H9 (cell line): ENCODE measurements around the gene TFF1. TPM values are rescaled to one million over a fixed set of nuclear protein-coding genes. Genes with fewer than 3 reads are reported as not detected.

Experiments used
- DNase-seq: peaks from one replicate; pipeline ENCODE4 v3.0.0-alpha.2; 2017
- H2AFZ ChIP-seq: one replicate; pipeline ENCODE4 v1.6.1; 2013; ENCODE audit warnings: mild to moderate bottlenecking, low read length, control low read depth, moderate library complexity
- H2AK5ac ChIP-seq: 2 replicates; pipeline ENCODE4 v1.6.1; 2013; ENCODE audit warnings: low read length, control low read depth, mixed read lengths; ENCODE audit not compliant: insufficient read length
- H2BK120ac ChIP-seq: one replicate; pipeline ENCODE4 v1.6.1; 2013; ENCODE audit warnings: low read depth, mild to moderate bottlenecking, low read length, control low read depth, inconsistent platforms; ENCODE audit not compliant: poor library complexity, severe bottlenecking
- H2BK12ac ChIP-seq: 2 replicates; pipeline ENCODE4 v1.6.1; 2013; ENCODE audit warnings: low read length, control low read depth, mixed read lengths, low read depth; ENCODE audit not compliant: insufficient read length
- H2BK15ac ChIP-seq: 2 replicates; pipeline ENCODE4 v1.6.1; 2013; ENCODE audit warnings: low read depth, low read length, control low read depth
- H2BK20ac ChIP-seq: one replicate; pipeline ENCODE4 v1.6.1; 2013; ENCODE audit warnings: low read depth, mild to moderate bottlenecking, low read length, control low read depth, inconsistent platforms; ENCODE audit not compliant: poor library complexity, severe bottlenecking
- H2BK5ac ChIP-seq: 2 replicates; pipeline ENCODE4 v1.6.1; 2013; ENCODE audit warnings: low read length, control low read depth, mixed read lengths; ENCODE audit not compliant: insufficient read length
- H3K14ac ChIP-seq: 2 replicates; pipeline ENCODE4 v1.6.1; 2013; ENCODE audit warnings: low read length, control low read depth; ENCODE audit not compliant: insufficient read depth
- H3K18ac ChIP-seq: 2 replicates; pipeline ENCODE4 v1.6.1; 2013; ENCODE audit warnings: low read depth, mild to moderate bottlenecking, mixed read lengths, low read length, control low read depth; ENCODE audit not compliant: insufficient read length
- H3K23ac ChIP-seq: 2 replicates; pipeline ENCODE4 v1.6.1; 2013; ENCODE audit warnings: low read length, control low read depth, mixed read lengths, low read depth; ENCODE audit not compliant: insufficient read length
- H3K23me2 ChIP-seq: 2 replicates; pipeline ENCODE4 v1.6.1; 2013; ENCODE audit warnings: low read depth, mild to moderate bottlenecking, mixed read lengths, low read length, control low read depth; ENCODE audit not compliant: insufficient read length, poor library complexity, severe bottlenecking
- H3K27ac ChIP-seq: 2 replicates; pipeline ENCODE4 v1.5.1; 2013; ENCODE audit warnings: low read length, control low read depth, mixed read lengths, low read depth; ENCODE audit not compliant: insufficient read length
- H3K27me3 ChIP-seq: 2 replicates; pipeline ENCODE4 v1.6.1; 2013; ENCODE audit warnings: low read length, control low read depth, inconsistent platforms; ENCODE audit not compliant: insufficient read depth
- H3K4ac ChIP-seq: 2 replicates; pipeline ENCODE4 v1.6.1; 2013; ENCODE audit warnings: low read depth, mild to moderate bottlenecking, control low read depth, inconsistent platforms, low read length, moderate library complexity
- H3K4me1 ChIP-seq: 2 replicates; pipeline ENCODE4 v1.6.1; 2013; ENCODE audit warnings: low read length, control low read depth, inconsistent platforms; ENCODE audit not compliant: insufficient read depth
- H3K4me2 ChIP-seq: 2 replicates; pipeline ENCODE4 v1.6.1; 2013; ENCODE audit warnings: low read length, control low read depth, mixed read lengths; ENCODE audit not compliant: insufficient read length, insufficient read depth
- H3K56ac ChIP-seq: 2 replicates; pipeline ENCODE4 v1.6.1; 2013; ENCODE audit warnings: low read depth, mild to moderate bottlenecking, mixed read lengths, low read length, control low read depth; ENCODE audit not compliant: insufficient read length
- H3K79me1 ChIP-seq: 2 replicates; pipeline ENCODE4 v1.6.1; 2013; ENCODE audit warnings: low read depth, mild to moderate bottlenecking, moderate library complexity, low read length, control low read depth, inconsistent platforms; ENCODE audit not compliant: insufficient read depth, poor library complexity, severe bottlenecking
- H3K79me2 ChIP-seq: 2 replicates; pipeline ENCODE4 v1.6.1; 2013; ENCODE audit warnings: low read length, control low read depth, inconsistent platforms; ENCODE audit not compliant: insufficient read depth
- H3K9ac ChIP-seq: 2 replicates; pipeline ENCODE4 v1.6.1; 2013; ENCODE audit warnings: low read length, control low read depth, mixed read lengths; ENCODE audit not compliant: insufficient read length; ENCODE audit errors: extremely low read depth
- H3K9me3 ChIP-seq: one replicate; pipeline ENCODE4 v1.6.1; 2013; ENCODE audit warnings: low read depth, low read length, inconsistent platforms; ENCODE audit not compliant: control insufficient read depth
- H3T11ph ChIP-seq: one replicate; pipeline ENCODE4 v1.6.1; 2013; ENCODE audit warnings: mild to moderate bottlenecking, low read length, control low read depth, inconsistent platforms
- H4K20me1 ChIP-seq: one replicate; pipeline ENCODE4 v1.6.1; 2013; ENCODE audit not compliant: control insufficient read depth, insufficient read length, insufficient read depth
- H4K5ac ChIP-seq: 2 replicates; pipeline ENCODE4 v1.6.1; 2013; ENCODE audit warnings: low read depth, mild to moderate bottlenecking, mixed read lengths, low read length, control low read depth; ENCODE audit not compliant: insufficient read length
- H4K8ac ChIP-seq: replicated peaks from 2 replicates; pipeline ENCODE4 v1.6.1; 2013; ENCODE audit warnings: low read length, control low read depth, mixed read lengths, low read depth; ENCODE audit not compliant: insufficient read length
- H4K91ac ChIP-seq: 2 replicates; pipeline ENCODE4 v1.6.1; 2013; ENCODE audit warnings: low read depth, mild to moderate bottlenecking, moderate library complexity, mixed read lengths, low read length, control low read depth; ENCODE audit not compliant: insufficient read length
- H3K27ac Mint-ChIP-seq, 3 experiments: 2 replicates in 2 of 3; 3 replicates in 1 of 3; pipeline ENCODE4 v1.8.0; 2020 to 2021; ENCODE audit warnings: mixed read lengths in 3 of 3, mild to moderate bottlenecking in 1 of 3, moderate library complexity in 1 of 3
- H3K27me3 Mint-ChIP-seq: 2 replicates; pipeline ENCODE4 v1.8.0; 2021; ENCODE audit warnings: low read depth, mild to moderate bottlenecking, moderate library complexity, mixed read lengths
- H3K36me3 Mint-ChIP-seq, 3 experiments: 2 replicates in 2 of 3; 3 replicates in 1 of 3; pipeline ENCODE4 v1.8.0; 2020 to 2021; ENCODE audit warnings: low read depth in 3 of 3, mixed read lengths in 3 of 3; ENCODE audit not compliant: insufficient read depth in 1 of 3
- H3K4me1 Mint-ChIP-seq, 2 experiments: 2 replicates each; pipeline ENCODE4 v1.8.0; 2020; ENCODE audit warnings: mixed read lengths in 2 of 2
- H3K4me3 Mint-ChIP-seq, 2 experiments: 2 replicates in 1 of 2; 3 replicates in 1 of 2; pipeline ENCODE4 v1.8.0; 2020 to 2021; ENCODE audit warnings: mild to moderate bottlenecking in 2 of 2, mixed read lengths in 2 of 2, moderate library complexity in 1 of 2
- H3K9me3 Mint-ChIP-seq, 2 experiments: 2 replicates in 1 of 2; 3 replicates in 1 of 2; pipeline ENCODE4 v1.8.0; 2020; ENCODE audit warnings: mild to moderate bottlenecking in 2 of 2, mixed read lengths in 2 of 2, moderate library complexity in 1 of 2
- WGBS: extraction: QIAGEN DNeasy Blood & Tissue Kit; methylation state at CpG from one replicate; pipeline ENCODE4 v1.1.7; 2013; ENCODE audit warnings: missing lambda C conversion rate, low lambda C conversion rate, mixed read lengths; ENCODE audit not compliant: insufficient read length; ENCODE audit errors: extremely low coverage; 5-methylcytosine and 5-hydroxymethylcytosine counted together
- total RNA-seq: library from RNA; stranded (reverse); gene quantifications from 2 replicates; pipeline ENCODE4 v1.2.1, GENCODE V29; 2021
- TF ChIP-seq, protein P1 (sequence below): fragments of 200-600 bp; sonication (generic); conservative IDR thresholded peaks from 3 replicates; pipeline ENCODE4 v1.8.0; 2021; ENCODE audit warnings: antibody characterized with exemption, mild to moderate bottlenecking

TFF1 gene
- total RNA-seq, 1 experiment from 2014 or later = not detected

- Histone ChIP-seq H4K5ac (no peak overlapping the region), H4K8ac (no peak overlapping the region), H2BK20ac (no peak overlapping the region), H3K23ac (no peak overlapping the region), H3K9ac (no peak overlapping the region), H3K4me1 (no peaks in the 10 kb centered on the region), H2AFZ (no peak overlapping the region), H3K23me2 (no peaks in the 10 kb centered on the region), H3K27me3 (no peaks in the 10 kb centered on the region), H2BK5ac (no peak overlapping the region), H3K18ac (no peak overlapping the region), H3K4ac (no peak overlapping the region), H3K56ac (no peak overlapping the region), H4K20me1 (no peaks in the 10 kb centered on the region), H3T11ph (no peak overlapping the region), H2BK12ac (no peak overlapping the region), H2BK15ac (no peak overlapping the region), H3K79me1 (no peaks in the 10 kb centered on the region), H3K79me2 (no peaks in the 10 kb centered on the region), H3K9me3 (no peaks in the 10 kb centered on the region), H2AK5ac (no peak overlapping the region), H2BK120ac (no peak overlapping the region), H3K14ac (no peak overlapping the region), H4K91ac (no peak overlapping the region), H3K4me2 (no peak overlapping the region), H3K27ac (no peak overlapping the region)
- Mint-ChIP-seq H3K4me3 (no peak overlapping the region), H3K4me1 (peaks cover 22 to 24% of the 10 kb centered on the region in 2 experiments), H3K36me3 (no peaks in the 10 kb centered on the region), H3K9me3 (no peaks in the 10 kb centered on the region), H3K27ac (peak overlapping the region in 1 of 3 experiments; percentile 21; a peak in 1 of 7 replicates), H3K27me3 (peaks cover 2% of the 10 kb centered on the region)
- DNase-seq = no peak
- TF ChIP-seq, protein P1, sequence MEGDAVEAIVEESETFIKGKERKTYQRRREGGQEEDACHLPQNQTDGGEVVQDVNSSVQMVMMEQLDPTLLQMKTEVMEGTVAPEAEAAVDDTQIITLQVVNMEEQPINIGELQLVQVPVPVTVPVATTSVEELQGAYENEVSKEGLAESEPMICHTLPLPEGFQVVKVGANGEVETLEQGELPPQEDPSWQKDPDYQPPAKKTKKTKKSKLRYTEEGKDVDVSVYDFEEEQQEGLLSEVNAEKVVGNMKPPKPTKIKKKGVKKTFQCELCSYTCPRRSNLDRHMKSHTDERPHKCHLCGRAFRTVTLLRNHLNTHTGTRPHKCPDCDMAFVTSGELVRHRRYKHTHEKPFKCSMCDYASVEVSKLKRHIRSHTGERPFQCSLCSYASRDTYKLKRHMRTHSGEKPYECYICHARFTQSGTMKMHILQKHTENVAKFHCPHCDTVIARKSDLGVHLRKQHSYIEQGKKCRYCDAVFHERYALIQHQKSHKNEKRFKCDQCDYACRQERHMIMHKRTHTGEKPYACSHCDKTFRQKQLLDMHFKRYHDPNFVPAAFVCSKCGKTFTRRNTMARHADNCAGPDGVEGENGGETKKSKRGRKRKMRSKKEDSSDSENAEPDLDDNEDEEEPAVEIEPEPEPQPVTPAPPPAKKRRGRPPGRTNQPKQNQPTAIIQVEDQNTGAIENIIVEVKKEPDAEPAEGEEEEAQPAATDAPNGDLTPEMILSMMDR = no peak
- no CpG with 5 or more reads among the region's 12 CpGs for WGBS
Observed at GRCh38 chr21:42398436-42399028, 32.2 kb upstream of the TFF1 start.
